B cell (primary cell): ENCODE measurements around the gene SYNGR3. TPM values are rescaled to one million over a fixed set of nuclear protein-coding genes. Genes with fewer than 3 reads are reported as not detected.

Experiments
- ATAC-seq: fragments of 200-7000 bp; cut with Tn5 transposase; one replicate; pipeline ENCODE4 v1.10.0; 2021; ENCODE audit warnings: low read depth, mild to moderate bottlenecking, moderate number of reproducible peaks, moderate library complexity
- CTCF ChIA-PET: fragments of 350-600 bp; sonication (Branson Sonifier 250); formaldehyde crosslinking; loops from one replicate; lab custom pipeline; 2021; ENCODE audit warnings: antibody characterized with exemption, inconsistent platforms; lab: Charles Lee
- POLR2A ChIA-PET: fragments of 350-600 bp; sonication (Branson Sonifier 250); formaldehyde crosslinking; loops from one replicate; lab custom pipeline; 2021; ENCODE audit warnings: antibody characterized with exemption; lab: Charles Lee
- DNase-seq: peaks from one replicate; pipeline ENCODE4 v3.0.0; 2013
- H2AFZ ChIP-seq: 2 replicates; pipeline ENCODE4 v1.6.1; 2012; ENCODE audit warnings: mild to moderate bottlenecking, low read depth, low read length; ENCODE audit not compliant: insufficient read depth, poor library complexity, severe bottlenecking
- H3K27ac ChIP-seq, 2 donors: 1 replicate in 1 of 2; 2 replicates in 1 of 2; pipeline ENCODE4 v1.5.1; 2012 to 2013; ENCODE audit warnings: low read length in 2 of 2, mild to moderate bottlenecking in 2 of 2, moderate library complexity in 1 of 2
- H3K27me3 ChIP-seq, 4 experiments: fragments of 200-600 bp in 1 of 4; sonication (generic) in 1 of 4; replicated peaks in 1 of 4; 1 replicate in 2 of 4; 2 replicates in 2 of 4; pipeline versions ENCODE4 v1.6.1 to v1.7.0; 2013 to 2016; ENCODE audit warnings: low read length in 3 of 4, mild to moderate bottlenecking in 2 of 4, mixed read lengths in 1 of 4, moderate library complexity in 1 of 4; ENCODE audit not compliant: insufficient read depth in 4 of 4, control insufficient read depth in 3 of 4; ENCODE audit errors: control extremely low read depth in 1 of 4
- H3K36me3 ChIP-seq, 2 experiments: replicated peaks in 1 of 2; 1 replicate in 1 of 2; 2 replicates in 1 of 2; pipeline versions ENCODE4 v1.6.1 to v1.7.1; 2013; ENCODE audit warnings: low read length in 1 of 2; ENCODE audit not compliant: insufficient read depth in 2 of 2, control insufficient read depth in 1 of 2; ENCODE audit errors: control extremely low read depth in 1 of 2, extremely low read depth in 1 of 2
- H3K4me1 ChIP-seq, 2 donors: fragments of 200-600 bp in 1 of 2; sonication (generic) in 1 of 2; 1 replicate in 1 of 2; 2 replicates in 1 of 2; pipeline versions ENCODE4 v1.5.1 to v1.6.1; 2013 to 2017; ENCODE audit warnings: low read length in 2 of 2; ENCODE audit not compliant: control insufficient read depth in 2 of 2, insufficient read depth in 2 of 2
- H3K4me2 ChIP-seq: replicated peaks from 2 replicates; pipeline ENCODE3; 2012; ENCODE audit warnings: mild to moderate bottlenecking, low read depth, low read length; ENCODE audit not compliant: poor library complexity, severe bottlenecking
- H3K4me3 ChIP-seq, 5 experiments: fragments of 200-600 bp in 1 of 5; sonication (generic) in 1 of 5; 1 replicate in 3 of 5; 2 replicates in 2 of 5; pipeline versions ENCODE4 v1.5.1 to v1.7.0; 2011 to 2016; ENCODE audit warnings: low read length in 4 of 5, mild to moderate bottlenecking in 4 of 5, low read depth in 2 of 5, control low read depth in 1 of 5, moderate library complexity in 1 of 5; ENCODE audit not compliant: insufficient read depth in 1 of 5; ENCODE audit errors: control extremely low read depth in 1 of 5, extremely low read depth in 1 of 5
- H3K79me2 ChIP-seq: fragments of 200-600 bp; sonication (generic); one replicate; pipeline ENCODE4 v1.6.0; 2016; ENCODE audit warnings: low read length; ENCODE audit not compliant: control insufficient read depth, insufficient read depth
- H3K9ac ChIP-seq: fragments of 200-600 bp; sonication (generic); 2 replicates; pipeline ENCODE4 v1.6.1; 2017; ENCODE audit warnings: mild to moderate bottlenecking, low read length, moderate library complexity
- H3K9me3 ChIP-seq, 3 donors: one replicate each; pipeline versions ENCODE4 v1.6.1 to v1.7.1; 2013; ENCODE audit warnings: low read length in 2 of 3; ENCODE audit not compliant: control insufficient read depth in 2 of 3, insufficient read depth in 1 of 3; ENCODE audit errors: control extremely low read depth in 1 of 3
- H4K20me1 ChIP-seq: 2 replicates; pipeline ENCODE4 v1.6.0; 2012; ENCODE audit warnings: mild to moderate bottlenecking, low read length; ENCODE audit not compliant: insufficient read depth, control insufficient read depth, poor library complexity, severe bottlenecking
- H3K27ac Mint-ChIP-seq: one replicate; pipeline ENCODE4 v1.8.0; 2021; ENCODE audit warnings: mixed read lengths
- H3K27me3 Mint-ChIP-seq: one replicate; pipeline ENCODE4 v1.8.0; 2021; ENCODE audit warnings: mixed read lengths
- H3K4me1 Mint-ChIP-seq: one replicate; pipeline ENCODE4 v1.8.0; 2021; ENCODE audit warnings: mixed read lengths
- H3K4me3 Mint-ChIP-seq: one replicate; pipeline ENCODE4 v1.8.0; 2021; ENCODE audit warnings: mixed read lengths
- H3K9me3 Mint-ChIP-seq: one replicate; pipeline ENCODE4 v1.8.0; 2022; ENCODE audit warnings: mixed read lengths; ENCODE audit not compliant: insufficient read depth
- CTCF ChIP-seq: fragments of 200-600 bp; IDR thresholded peaks from one replicate; pipeline ENCODE4 v1.8.0; 2022; ENCODE audit warnings: antibody characterized with exemption, mild to moderate bottlenecking
- EZH2 ChIP-seq: IDR thresholded peaks from 2 replicates; pipeline ENCODE4 v1.6.1; 2012; ENCODE audit warnings: borderline replicate concordance, low read depth, mild to moderate bottlenecking, moderate library complexity, low read length; ENCODE audit not compliant: insufficient read depth, poor library complexity, severe bottlenecking
- WGBS: methylation state at CpG from one replicate; pipeline ENCODE4 v1.1.5; 2013; ENCODE audit warnings: missing lambda C conversion rate; ENCODE audit not compliant: insufficient coverage; 5-methylcytosine and 5-hydroxymethylcytosine counted together
- intact Hi-C: fragments of 100-400 bp; cut with micrococcal nuclease; formaldehyde crosslinking; loops from one replicate; pipeline ENCODE4 v1.10.0; 2022
- polyA plus RNA-seq: library from polyadenylated mRNA; depleted of rRNA; stranded (reverse); fragments of >200 nt; gene quantifications from 2 replicates; pipeline ENCODE4 v1.2.3, GENCODE V29; 2012
- total RNA-seq, 2 donors: library from RNA; stranded (reverse); fragments of 120-200 nt in 1 of 2; gene quantifications; 1 replicate in 1 of 2; 2 replicates in 1 of 2; pipeline versions ENCODE4 v1.2.3 to v1.2.4, GENCODE V29; 2013 to 2022

SYNGR3 gene
- total and polyA plus RNA-seq, 2 donors (not counting 1 experiment from before 2014, with no cell fraction given), result 19.5 to 19.8 TPM

GRCh38 chr16:1974157-1975070 is 15.4 kb upstream of the SYNGR3 start:
- no peak overlapping the region for H3K9ac ChIP-seq
- Mint-ChIP-seq H3K9me3 (no peaks in the 10 kb centered on the region), H3K27me3 (no peaks in the 10 kb centered on the region), H3K4me1 (peaks cover 21% of the 10 kb centered on the region), H3K4me3 (peak overlapping the region; percentile 47), H3K27ac (no peak overlapping the region)
- H3K27ac ChIP-seq, result no peak overlapping the region
- ATAC-seq, result no peak
- ChIA-PET POLR2A (interaction anchor here (1.1 kb wide), 1 partner anchor 10 kb away, joined by 4 read pairs; the partner anchor contains the start of gene RPS2), CTCF (interaction anchor here (1.4 kb wide), 1 partner anchor 10 kb away, joined by 4 read pairs; the partner anchor contains the start of gene GFER)
- H2AFZ ChIP-seq, result no peak overlapping the region
- TF ChIP-seq EZH2 (no peak), CTCF (no peak)
- 98% methylated on average over 40 of the region's 42 CpGs for WGBS
- peaks cover 0 to 30% (median 1%) of the 10 kb centered on the region in 4 experiments for H3K27me3 ChIP-seq
- no peak overlapping the region for H3K4me2 ChIP-seq
- peaks cover 0 to 4% (median 0%) of the 10 kb centered on the region in 3 donors for H3K9me3 ChIP-seq
- peaks cover 0 to 42% of the 10 kb centered on the region in 2 experiments for H3K36me3 ChIP-seq
- H4K20me1 ChIP-seq, result peaks cover 48% of the 10 kb centered on the region
- H3K4me3 ChIP-seq, result no peak overlapping the region
- intact Hi-C loops, result loop anchor here (5.0 kb wide), 1 partner anchor 267 kb away; the partner anchor contains the start of gene MAPK8IP3
- peaks cover 40% of the 10 kb centered on the region for H3K79me2 ChIP-seq
- H3K4me1 ChIP-seq, result peaks cover 9 to 20% of the 10 kb centered on the region in 2 donors
- DNase-seq, result no peak
